IMR-90 (cell line): ENCODE results near the gene FAM53B. TPM values are rescaled to one million over a fixed set of nuclear protein-coding genes. Genes with fewer than 3 reads are reported as not detected.

Source experiments
- ATAC-seq: fragments of 200-7000 bp; cut with Tn5 transposase; 2 replicates; pipeline ENCODE4 v1.9.1; 2020; ENCODE audit warnings: low read depth, mild to moderate bottlenecking, moderate library complexity
- BruUV-seq: library from RNA; stranded (reverse); fragments of 400-500 nt; replicated peaks from 2 replicates; lab custom pipeline; 2021; lab: Mats Ljungman, UMichigan
- CTCF ChIA-PET: fragments of 300-600 bp; formaldehyde crosslinking; extraction: SDS; loops from one replicate; lab custom pipeline; 2021; ENCODE audit warnings: antibody characterized with exemption; lab: Yijun Ruan, JAX
- POLR2A ChIA-PET: fragments of 300-600 bp; sonication (Branson Sonifier 250); formaldehyde crosslinking; loops from one replicate; lab custom pipeline; 2022; ENCODE audit warnings: antibody characterized with exemption; ENCODE audit not compliant: unreplicated experiment; lab: Charles Lee
- DNase-seq: peaks from one replicate; pipeline ENCODE4 v3.0.0; 2013
- H2AFZ ChIP-seq: replicated peaks from 2 replicates; pipeline ENCODE3; 2013; ENCODE audit warnings: low read length, mild to moderate bottlenecking; ENCODE audit not compliant: poor library complexity
- H2AK5ac ChIP-seq: 2 replicates; pipeline ENCODE4 v1.6.1; 2013; ENCODE audit warnings: low read depth, low read length, inconsistent platforms
- H2AK9ac ChIP-seq: replicated peaks from 2 replicates; pipeline ENCODE3; 2013; ENCODE audit warnings: mild to moderate bottlenecking, low read depth, low read length, moderate library complexity; ENCODE audit not compliant: poor library complexity
- H2BK120ac ChIP-seq: 2 replicates; pipeline ENCODE4 v1.6.1; 2013; ENCODE audit warnings: low read depth, low read length, inconsistent platforms
- H2BK15ac ChIP-seq: 3 replicates; pipeline ENCODE4 v1.6.1; 2013; ENCODE audit warnings: low read depth, low read length, inconsistent platforms
- H2BK20ac ChIP-seq: 2 replicates; pipeline ENCODE4 v1.6.1; 2013; ENCODE audit warnings: low read depth, mild to moderate bottlenecking, inconsistent platforms, low read length, moderate library complexity
- H2BK5ac ChIP-seq: 2 replicates; pipeline ENCODE4 v1.6.1; 2013; ENCODE audit warnings: mild to moderate bottlenecking, low read depth, low read length, inconsistent platforms; ENCODE audit not compliant: poor library complexity, severe bottlenecking
- H3K14ac ChIP-seq: replicated peaks from 2 replicates; pipeline ENCODE4 v1.6.1; 2013; ENCODE audit warnings: low read depth, low read length, inconsistent platforms
- H3K18ac ChIP-seq: 2 replicates; pipeline ENCODE4 v1.6.1; 2013; ENCODE audit warnings: low read depth, low read length, control low read depth
- H3K23ac ChIP-seq: 2 replicates; pipeline ENCODE4 v1.6.1; 2013; ENCODE audit warnings: low read depth, low read length, inconsistent platforms
- H3K27ac ChIP-seq: 2 replicates; pipeline ENCODE4 v1.5.1; 2013; ENCODE audit warnings: mild to moderate bottlenecking, control low read depth, low read length; ENCODE audit not compliant: insufficient read depth
- H3K27me3 ChIP-seq: 2 replicates; pipeline ENCODE4 v1.6.1; 2013; ENCODE audit warnings: low read length; ENCODE audit not compliant: control insufficient read depth, insufficient read depth
- H3K36me3 ChIP-seq: 2 replicates; pipeline ENCODE4 v1.6.1; 2013; ENCODE audit warnings: low read length, mixed read lengths; ENCODE audit not compliant: control insufficient read depth, insufficient read depth
- H3K4ac ChIP-seq: 2 replicates; pipeline ENCODE4 v1.6.1; 2013; ENCODE audit warnings: low read depth, low read length, inconsistent platforms
- H3K4me1 ChIP-seq: 2 replicates; pipeline ENCODE4 v1.6.1; 2013; ENCODE audit warnings: low read length, mixed read lengths; ENCODE audit not compliant: control insufficient read depth, insufficient read depth
- H3K4me2 ChIP-seq: 2 replicates; pipeline ENCODE4 v1.6.1; 2013; ENCODE audit warnings: low read depth, mild to moderate bottlenecking, control low read depth, low read length, moderate library complexity
- H3K4me3 ChIP-seq: 2 replicates; pipeline ENCODE4 v1.5.1; 2013; ENCODE audit warnings: low read depth, mild to moderate bottlenecking, control low read depth, low read length, moderate library complexity; ENCODE audit not compliant: insufficient read depth
- H3K56ac ChIP-seq: 2 replicates; pipeline ENCODE4 v1.6.1; 2013; ENCODE audit warnings: low read length, inconsistent platforms; ENCODE audit not compliant: insufficient read depth; ENCODE audit errors: extremely low read depth
- H3K79me1 ChIP-seq, 2 experiments: 2 replicates each; pipeline ENCODE4 v1.6.1; 2013; ENCODE audit warnings: low read length in 2 of 2, inconsistent platforms in 1 of 2, low read depth in 1 of 2
- H3K9ac ChIP-seq: 2 replicates; pipeline ENCODE4 v1.6.1; 2013; ENCODE audit warnings: low read depth, low read length, control low read depth
- H3K9me1 ChIP-seq: 2 replicates; pipeline ENCODE4 v1.6.1; 2013; ENCODE audit warnings: low read length, inconsistent platforms; ENCODE audit not compliant: insufficient read depth
- H3K9me3 ChIP-seq: 2 replicates; pipeline ENCODE4 v1.6.1; 2013; ENCODE audit warnings: low read length; ENCODE audit not compliant: control insufficient read depth, insufficient read depth
- H4K20me1 ChIP-seq: 2 replicates; pipeline ENCODE4 v1.6.1; 2013; ENCODE audit warnings: low read length, inconsistent platforms; ENCODE audit not compliant: insufficient read depth
- H4K5ac ChIP-seq: 2 replicates; pipeline ENCODE4 v1.6.1; 2013; ENCODE audit warnings: mild to moderate bottlenecking, low read depth, low read length, control low read depth
- H4K8ac ChIP-seq, 2 experiments: 2 replicates each; pipeline ENCODE4 v1.6.1; 2013; ENCODE audit warnings: low read depth in 2 of 2, low read length in 2 of 2, control low read depth in 1 of 2, inconsistent platforms in 1 of 2
- H4K91ac ChIP-seq: 2 replicates; pipeline ENCODE4 v1.6.1; 2013; ENCODE audit warnings: low read depth, low read length, inconsistent platforms; ENCODE audit not compliant: insufficient read depth
- BHLHE40 ChIP-seq: fragments of 150-350 bp; IDR thresholded peaks from 2 replicates; pipeline ENCODE4 v1.6.1; 2016; ENCODE audit warnings: mild to moderate bottlenecking, low read depth, low read length
- CEBPB ChIP-seq: IDR thresholded peaks from 2 replicates; pipeline ENCODE4 v1.6.1; 2012; ENCODE audit warnings: low read depth, low read length, improper control_type of control experiment
- CHD1 ChIP-seq: IDR thresholded peaks from 2 replicates; pipeline ENCODE4 v1.6.1; 2012; ENCODE audit warnings: low read depth, low read length, improper control_type of control experiment
- CTCF ChIP-seq: conservative IDR thresholded peaks from 2 replicates; pipeline ENCODE4 v1.5.1; 2012; ENCODE audit warnings: mild to moderate bottlenecking, low read depth, low read length, improper control_type of control experiment
- ELK1 ChIP-seq: fragments of 150-350 bp; IDR thresholded peaks from 2 replicates; pipeline ENCODE4 v1.6.1; 2016; ENCODE audit warnings: low read depth, mild to moderate bottlenecking, low read length, moderate library complexity, borderline replicate concordance
- FOS ChIP-seq: fragments of 150-350 bp; IDR thresholded peaks from 2 replicates; pipeline ENCODE4 v1.6.1; 2016; ENCODE audit warnings: low read depth, low read length
- MAFK ChIP-seq: IDR thresholded peaks from 2 replicates; pipeline ENCODE4 v1.6.1; 2012; ENCODE audit warnings: low read depth, low read length, improper control_type of control experiment
- MAZ ChIP-seq: IDR thresholded peaks from 2 replicates; pipeline ENCODE4 v1.6.1; 2012; ENCODE audit warnings: low read depth, mild to moderate bottlenecking, low read length, improper control_type of control experiment, moderate library complexity, borderline replicate concordance
- MXI1 ChIP-seq: IDR thresholded peaks from 2 replicates; pipeline ENCODE4 v1.6.1; 2012; ENCODE audit warnings: low read depth, mild to moderate bottlenecking, low read length, moderate library complexity, borderline replicate concordance
- NFE2L2 ChIP-seq: fragments of 150-350 bp; IDR thresholded peaks from 2 replicates; pipeline ENCODE4 v1.6.1; 2016; ENCODE audit warnings: low read depth, mild to moderate bottlenecking, low read length
- POLR2A ChIP-seq: IDR thresholded peaks from 2 replicates; pipeline ENCODE4 v1.6.1; 2012; ENCODE audit warnings: mild to moderate bottlenecking, low read depth, low read length
- RAD21 ChIP-seq: IDR thresholded peaks from 2 replicates; pipeline ENCODE4 v1.6.1; 2012; ENCODE audit warnings: low read length, improper control_type of control experiment
- RCOR1 ChIP-seq: IDR thresholded peaks from 2 replicates; pipeline ENCODE4 v1.6.1; 2012; ENCODE audit warnings: mild to moderate bottlenecking, low read length, improper control_type of control experiment; ENCODE audit not compliant: insufficient replicate concordance
- RFX5 ChIP-seq: IDR thresholded peaks from 2 replicates; pipeline ENCODE4 v1.8.0; 2012; ENCODE audit warnings: low read depth, mild to moderate bottlenecking, low read length, moderate library complexity
- SMC3 ChIP-seq: fragments of 150-350 bp; IDR thresholded peaks from 2 replicates; pipeline ENCODE4 v1.6.1; 2016; ENCODE audit warnings: low read depth, mild to moderate bottlenecking, antibody characterized with exemption, low read length, moderate library complexity
- USF2 ChIP-seq: fragments of 150-350 bp; IDR thresholded peaks from 2 replicates; pipeline ENCODE4 v1.6.1; 2017; ENCODE audit warnings: mild to moderate bottlenecking, antibody characterized with exemption, low read length, low read depth
- WGBS, 2 experiments: methylation state at CpG; one replicate each; pipeline versions ENCODE4 v1.1.5 to v1.1.7; 2013; ENCODE audit warnings: missing lambda C conversion rate in 2 of 2; ENCODE audit not compliant: insufficient read length in 1 of 2; ENCODE audit errors: extremely low coverage in 2 of 2; 5-methylcytosine and 5-hydroxymethylcytosine counted together
- dilution Hi-C: fragments of 300-500 bp; cut with HindIII; formaldehyde crosslinking; loops from one replicate; pipeline ENCODE4 v1.14.3; 2018; ENCODE audit warnings: low sequenced_read_pairs; ENCODE audit not compliant: unreplicated experiment
- in situ Hi-C: fragments of 300-500 bp; cut with MboI; formaldehyde crosslinking; loops from 3 replicates; pipeline ENCODE4 v1.14.3; 2019; ENCODE audit warnings: low sequenced_read_pairs, inconsistent platforms, mixed read lengths
- intact Hi-C: fragments of 100-400 bp; cut with micrococcal nuclease; formaldehyde crosslinking; loops from 2 replicates; pipeline ENCODE4 v1.10.0; 2022
- polyA plus RNA-seq, 3 experiments: library from polyadenylated mRNA; depleted of rRNA; stranded (reverse); fragments of >200 nt; gene quantifications; 2 replicates each; pipeline ENCODE4 v1.2.3, GENCODE V29; 2012; ENCODE audit warnings: low replicate concordance in 1 of 3
- total RNA-seq: library from RNA; depleted of rRNA; stranded (reverse); fragments of >200 nt; gene quantifications from 2 replicates; pipeline ENCODE4 v1.2.3, GENCODE V29; 2012

Gene FAM53B
- total and polyA plus RNA-seq, 2 of the 4 experiments (the other 2 are of a cell fraction), result 3.8 to 5.7 TPM

DNA sequence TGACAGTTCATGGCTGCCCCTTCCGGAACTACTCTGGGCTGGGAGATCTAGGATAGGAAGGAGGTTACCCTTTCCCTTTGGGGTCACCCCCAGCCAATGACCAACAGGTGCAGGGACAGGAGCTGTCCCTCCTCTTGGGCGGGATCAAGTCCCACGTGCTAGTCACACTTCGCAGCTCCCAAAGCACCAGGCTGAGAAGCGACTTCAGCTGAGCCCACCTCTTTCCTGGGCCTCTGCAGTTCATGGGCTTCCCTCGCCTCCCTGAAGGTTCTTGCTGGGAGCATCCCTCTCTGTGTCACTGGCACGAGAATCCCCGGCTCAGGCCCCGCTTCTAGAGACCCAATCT is 115.5 kb downstream of the FAM53B start:
- Histone ChIP-seq H2BK15ac (no peak overlapping the region), H4K5ac (no peak overlapping the region), H2BK20ac (no peak overlapping the region), H4K91ac (no peak overlapping the region), H3K36me3 (no peaks in the 10 kb centered on the region), H3K56ac (no peak overlapping the region), H4K20me1 (peaks cover 3% of the 10 kb centered on the region), H3K79me1 (0 out of 4 replicates have a peak, but pooled peaks cover 0 to 3% of the 10 kb centered on the region in 2 experiments), H2BK5ac (no peak overlapping the region), H2AK5ac (no peak overlapping the region), H3K9ac (no peak overlapping the region), H3K9me1 (no peaks in the 10 kb centered on the region; the same call in 1 of the 2 replicates), H2AFZ (no peak overlapping the region), H3K18ac (no peak overlapping the region), H3K4me2 (no peak overlapping the region), H2AK9ac (no peak overlapping the region), H3K4me1 (no peaks in the 10 kb centered on the region; the same call in 1 of the 2 replicates), H4K8ac (no peak overlapping the region), H2BK120ac (no peak overlapping the region), H3K27me3 (no peaks in the 10 kb centered on the region), H3K9me3 (no peaks in the 10 kb centered on the region), H3K14ac (no peak overlapping the region), H3K27ac (no peak overlapping the region), H3K4me3 (no peak overlapping the region), H3K4ac (no peak overlapping the region), H3K23ac (no peak overlapping the region)
- CTCF ChIA-PET, result no interaction called here
- in situ Hi-C loops (no loop called here), intact Hi-C loops (no loop called here), dilution Hi-C loops (no loop called here)
- ATAC-seq (no peak), DNase-seq (no peak)
- POLR2A ChIA-PET, result no interaction called here
- WGBS, 2 experiments, result 100% methylated on average over 2 of the region's 9 CpGs; no CpG with 5 or more reads in 1 of the 2 experiments
- no TSS peak for BruUV-seq
- no peak for TF ChIP-seq RFX5
- TF ChIP-seq CTCF, result no peak
- TF ChIP-seq MXI1, result no peak
- TF ChIP-seq MAFK, result no peak
- TF ChIP-seq CEBPB, result no peak
- TF ChIP-seq RCOR1, result no peak
- no peak for TF ChIP-seq MAZ
- no peak for TF ChIP-seq CHD1
- TF ChIP-seq SMC3, result no peak
- no peak for TF ChIP-seq RAD21
- TF ChIP-seq FOS, result no peak
- no peak for TF ChIP-seq BHLHE40
- no peak for TF ChIP-seq USF2
- no peak for TF ChIP-seq ELK1
- TF ChIP-seq NFE2L2, result no peak
- TF ChIP-seq POLR2A, result no peak
